ENCODE measurements around the gene CEBPB. TPM values are rescaled to one million over a fixed set of nuclear protein-coding genes. Genes with fewer than 3 reads are reported as not detected.

The CEBPB gene
- total and polyA plus RNA-seq, 2 donors from 2014 or later, result 33.6 to 81.4 TPM

- no peaks in the 10 kb centered on the region for H3K27me3 ChIP-seq (ENCODE audit: control insufficient read depth, insufficient read depth, low read length)
- H3K27ac ChIP-seq (ENCODE audit: low read depth in 2 of 2, low read length in 2 of 2), result no peak overlapping the region
- FAIRE-seq (no peak), DNase-seq (peak in 4 of 5 donors; percentile 50 to 70 (median 50))
- no peaks in the 10 kb centered on the region for H3K9me3 ChIP-seq (ENCODE audit: control insufficient read depth in 2 of 3, insufficient read depth in 1 of 3, low read length in 3 of 3)
- no peak overlapping the region for H3K9ac ChIP-seq (ENCODE audit: low read length in 3 of 3)
- intact Hi-C loops (cut with DNase I), result no loop called here
- no peak for TF ChIP-seq CTCF (IDR thresholded peaks at IDR 0.05; ENCODE audit: borderline replicate concordance, extremely low read depth, insufficient read depth)
- no peaks in the 10 kb centered on the region for H3K4me1 ChIP-seq (ENCODE audit: control insufficient read depth in 2 of 3, insufficient read depth in 2 of 3, low read depth in 1 of 3, low read length in 3 of 3)
- no peaks in the 10 kb centered on the region for H3K36me3 ChIP-seq (ENCODE audit: control insufficient read depth in 2 of 3, insufficient read depth in 3 of 3, low read length in 3 of 3)
- H3K4me3 ChIP-seq (ENCODE audit: low read length in 3 of 3), result no peak overlapping the region
Observed at GRCh38 chr20:50218987-50219435, 28.4 kb downstream of the CEBPB start.

- Histone ChIP-seq H3K4me3 (ENCODE audit: low read length in 3 of 3) (no peak overlapping the region), H3K9ac (ENCODE audit: low read length in 3 of 3) (no peak overlapping the region), H3K9me3 (ENCODE audit: control insufficient read depth in 2 of 3, insufficient read depth in 1 of 3, low read length in 3 of 3) (no peaks in the 10 kb centered on the region), H3K27ac (ENCODE audit: low read depth in 2 of 2, low read length in 2 of 2) (no peak overlapping the region), H3K27me3 (ENCODE audit: control insufficient read depth, insufficient read depth, low read length) (no peaks in the 10 kb centered on the region), H3K36me3 (ENCODE audit: control insufficient read depth in 2 of 3, insufficient read depth in 3 of 3, low read length in 3 of 3) (no peaks in the 10 kb centered on the region), H3K4me1 (ENCODE audit: control insufficient read depth in 2 of 3, insufficient read depth in 2 of 3, low read depth in 1 of 3, low read length in 3 of 3) (no peaks in the 10 kb centered on the region)
- TF ChIP-seq CTCF (IDR thresholded peaks at IDR 0.05; ENCODE audit: borderline replicate concordance, extremely low read depth, insufficient read depth), result no peak
- intact Hi-C loops (cut with DNase I), result no loop called here
- DNase-seq (no peak), FAIRE-seq (no peak)
Observed at GRCh38 chr20:50219600-50219999, 29.0 kb downstream of the CEBPB start.

GRCh38 chr20:50220093-50220893 lies 29.7 kb downstream of the CEBPB start:
- no peaks in the 10 kb centered on the region for H3K27me3 ChIP-seq (ENCODE audit: control insufficient read depth, insufficient read depth, low read length)
- no peak for TF ChIP-seq CTCF (IDR thresholded peaks at IDR 0.05; ENCODE audit: borderline replicate concordance, extremely low read depth, insufficient read depth)
- peak in 1 of 5 donors; percentile 64 for DNase-seq
- H3K36me3 ChIP-seq (ENCODE audit: control insufficient read depth in 2 of 3, insufficient read depth in 3 of 3, low read length in 3 of 3), result no peaks in the 10 kb centered on the region
- FAIRE-seq, result no peak
- H3K4me1 ChIP-seq (ENCODE audit: control insufficient read depth in 2 of 3, insufficient read depth in 2 of 3, low read depth in 1 of 3, low read length in 3 of 3), result peaks cover 0 to 5% (median 2%) of the 10 kb centered on the region in 3 donors
- no peak overlapping the region for H3K9ac ChIP-seq (ENCODE audit: low read length in 3 of 3)
- intact Hi-C loops (cut with DNase I), result loop anchor here (10.0 kb wide), 1 partner anchor 55 kb away; no protein-coding TSS in a partner anchor
- H3K27ac ChIP-seq (ENCODE audit: low read depth in 2 of 2, low read length in 2 of 2), result no peak overlapping the region
- H3K9me3 ChIP-seq (ENCODE audit: control insufficient read depth in 2 of 3, insufficient read depth in 1 of 3, low read length in 3 of 3), result no peaks in the 10 kb centered on the region
- no peak overlapping the region for H3K4me3 ChIP-seq (ENCODE audit: low read length in 3 of 3)
